Endothelial cell of umbilical vein (primary cell): ENCODE results near the gene WFDC6. TPM values are rescaled to one million over a fixed set of nuclear protein-coding genes. Genes with fewer than 3 reads are reported as not detected.

ENCODE experiments used
- BruUV-seq: library from RNA; stranded (reverse); fragments of 400-500 nt; replicated peaks from 2 replicates; lab custom pipeline; 2021; lab: Mats Ljungman, UMichigan
- CTCF ChIA-PET: fragments of 300-600, 350-600 bp; sonication (Branson Sonifier 250); formaldehyde crosslinking; loops from one replicate; lab custom pipeline; 2021; ENCODE audit warnings: antibody characterized with exemption, inconsistent platforms; lab: Charles Lee
- POLR2A ChIA-PET: fragments of 300-600, 350-600 bp; sonication (Branson Sonifier 250); formaldehyde crosslinking; loops from one replicate; lab custom pipeline; 2021; ENCODE audit warnings: antibody characterized with exemption, inconsistent platforms; lab: Charles Lee
- DNase-seq: peaks from one replicate; pipeline ENCODE4 v3.0.0-alpha.2; 2011; ENCODE audit warnings: low read depth, low spot score
- FAIRE-seq: peaks from 2 replicates; lab custom pipeline; 2011; peaks lifted over from hg19 to GRCh38; lab: Jason Lieb, UNC
- H2AFZ ChIP-seq: 2 replicates; pipeline ENCODE4 v1.6.0; 2012; ENCODE audit warnings: low read depth, low read length, control low read depth, inconsistent platforms
- H3K27ac ChIP-seq: 2 replicates; pipeline ENCODE4 v1.5.1; 2011; ENCODE audit warnings: low read depth, mild to moderate bottlenecking, control low read depth, low read length, moderate library complexity; ENCODE audit not compliant: insufficient read depth
- H3K27me3 ChIP-seq, 2 experiments: 2 replicates each; pipeline versions ENCODE4 v1.6.0 to v1.6.1; 2011; ENCODE audit warnings: low read length in 2 of 2, mixed read lengths in 1 of 2; ENCODE audit not compliant: control insufficient read depth in 2 of 2, insufficient read depth in 2 of 2
- H3K36me3 ChIP-seq, 2 experiments: 2 replicates in 1 of 2; 3 replicates in 1 of 2; pipeline ENCODE4 v1.5.1; 2011; ENCODE audit warnings: low read length in 2 of 2, mild to moderate bottlenecking in 1 of 2, moderate library complexity in 1 of 2; ENCODE audit not compliant: control insufficient read depth in 2 of 2, insufficient read depth in 2 of 2; ENCODE audit errors: extremely low read depth in 1 of 2
- H3K4me1 ChIP-seq: 3 replicates; pipeline ENCODE4 v1.5.1; 2011; ENCODE audit warnings: mild to moderate bottlenecking, low read length; ENCODE audit not compliant: control insufficient read depth, insufficient read depth; ENCODE audit errors: extremely low read depth
- H3K4me2 ChIP-seq: 2 replicates; pipeline ENCODE4 v1.6.1; 2011; ENCODE audit warnings: low read length, control low read depth, mixed read lengths; ENCODE audit not compliant: insufficient read depth
- H3K4me3 ChIP-seq, 3 experiments: fragments of 200-600 bp in 1 of 3; sonication (generic), shearing (Covaris generic) in 1 of 3; replicated peaks in 1 of 3; 2 replicates each; pipeline ENCODE4 v1.5.1; 2011 to 2016; ENCODE audit warnings: control low read depth in 3 of 3, low read length in 3 of 3, mild to moderate bottlenecking in 2 of 3, inconsistent platforms in 1 of 3, low read depth in 1 of 3, moderate library complexity in 1 of 3; ENCODE audit not compliant: insufficient read depth in 1 of 3
- H3K79me2 ChIP-seq: 2 replicates; pipeline ENCODE4 v1.6.0; 2012; ENCODE audit warnings: low read length, inconsistent platforms; ENCODE audit not compliant: control insufficient read depth, insufficient read depth
- H3K9ac ChIP-seq: replicated peaks from 2 replicates; pipeline ENCODE3; 2011; ENCODE audit warnings: low read length, control low read depth; ENCODE audit not compliant: insufficient read depth; ENCODE audit errors: extremely low read depth
- H3K9me1 ChIP-seq: replicated peaks from 3 replicates; pipeline ENCODE4 v1.6.0; 2011; ENCODE audit warnings: mild to moderate bottlenecking, low read length; ENCODE audit not compliant: control insufficient read depth, insufficient read depth; ENCODE audit errors: extremely low read depth
- H3K9me3 ChIP-seq: replicated peaks from 2 replicates; pipeline ENCODE4 v1.5.1; 2012; ENCODE audit warnings: low read length, inconsistent platforms; ENCODE audit not compliant: control insufficient read depth, insufficient read depth
- H4K20me1 ChIP-seq: replicated peaks from 2 replicates; pipeline ENCODE3; 2011; ENCODE audit warnings: mild to moderate bottlenecking, low read length; ENCODE audit not compliant: control insufficient read depth, insufficient read depth; ENCODE audit errors: extremely low read depth
- CTCF ChIP-seq, 2 donors: IDR thresholded peaks; 1 replicate in 1 of 2; 2 replicates in 1 of 2; pipeline ENCODE4 v1.5.1; 2011; ENCODE audit warnings: low read length in 2 of 2, mild to moderate bottlenecking in 2 of 2, moderate library complexity in 2 of 2, control low read depth in 1 of 2, inconsistent platforms in 1 of 2, low read depth in 1 of 2; ENCODE audit not compliant: insufficient read depth in 1 of 2; ENCODE audit errors: extremely low read depth in 1 of 2
- EZH2 ChIP-seq: IDR thresholded peaks from 2 replicates; pipeline ENCODE4 v1.6.1; 2012; ENCODE audit warnings: borderline replicate concordance, low read depth, mild to moderate bottlenecking, moderate library complexity, low read length, inconsistent platforms; ENCODE audit not compliant: severe bottlenecking
- FOS ChIP-seq: IDR thresholded peaks from 2 replicates; pipeline ENCODE4 v1.6.1; 2011; ENCODE audit warnings: mild to moderate bottlenecking, low read length, moderate library complexity, borderline replicate concordance; ENCODE audit not compliant: insufficient read depth
- GATA2 ChIP-seq: IDR thresholded peaks from 2 replicates; pipeline ENCODE4 v1.7.0; 2011; ENCODE audit warnings: low read depth, mild to moderate bottlenecking, moderate library complexity, mixed read lengths, low read length; ENCODE audit not compliant: insufficient read length, insufficient read depth
- JUN ChIP-seq: IDR thresholded peaks from 2 replicates; pipeline ENCODE4 v1.6.1; 2011; ENCODE audit warnings: borderline replicate concordance, low read depth; ENCODE audit not compliant: insufficient read length, insufficient read depth
- MAX ChIP-seq: IDR thresholded peaks from 2 replicates; pipeline ENCODE4 v1.6.1; 2011; ENCODE audit not compliant: insufficient read depth, insufficient read length
- MYC ChIP-seq: IDR thresholded peaks from one replicate; pipeline ENCODE4 v1.6.1; 2011; ENCODE audit warnings: mild to moderate bottlenecking, low read depth, low read length
- POLR2A ChIP-seq: IDR thresholded peaks from 2 replicates; pipeline ENCODE4 v1.6.1; 2012; ENCODE audit warnings: low read depth, mild to moderate bottlenecking, control low read depth, low read length
- POLR2AphosphoS5 ChIP-seq: IDR thresholded peaks from 2 replicates; pipeline ENCODE4 v1.6.1; 2012; ENCODE audit warnings: low read depth, mild to moderate bottlenecking, control low read depth, low read length, moderate library complexity; ENCODE audit not compliant: insufficient read depth
- dilution Hi-C: fragments of 300-500 bp; cut with MboI; formaldehyde crosslinking; loops from one replicate; pipeline ENCODE4 v1.15.0; 2019; ENCODE audit warnings: low sequenced_read_pairs; ENCODE audit not compliant: extremely low pct_ligation_motif_present
- intact Hi-C: fragments of 100-400 bp; cut with micrococcal nuclease; formaldehyde crosslinking; loops from one replicate; pipeline ENCODE4 v1.10.0; 2022
- polyA plus RNA-seq, 4 experiments: library from polyadenylated mRNA; depleted of rRNA in 3 of 4; stranded (reverse) in 3 of 4; unstranded in 1 of 4; fragments of >200 nt; gene quantifications; 2 replicates each; pipeline versions ENCODE4 v1.2.1 to v1.2.3, GENCODE V29; 2011 to 2012; ENCODE audit warnings: missing spikeins in 1 of 4
- total RNA-seq: library from RNA; stranded (reverse); gene quantifications from 2 replicates; pipeline ENCODE4 v1.2.3, GENCODE V29; 2021

Gene WFDC6
- total and polyA plus RNA-seq, 2 donors (not counting 3 experiments of a cell fraction or from before 2014, with no cell fraction given) = not detected

GRCh38 chr20:45508068-45508886 is 31.0 kb downstream of the WFDC6 start:
- dilution Hi-C loops = no loop called here
- no peak overlapping the region for H3K27ac ChIP-seq
- H3K4me3 ChIP-seq = no peak overlapping the region
- H4K20me1 ChIP-seq = no peaks in the 10 kb centered on the region
- no peaks in the 10 kb centered on the region for H3K36me3 ChIP-seq
- H2AFZ ChIP-seq = no peak overlapping the region
- H3K79me2 ChIP-seq = no peaks in the 10 kb centered on the region
- no peak for TF ChIP-seq EZH2
- TF ChIP-seq MYC = no peak
- no peak for TF ChIP-seq POLR2AphosphoS5
- TF ChIP-seq POLR2A = no peak
- TF ChIP-seq CTCF (IDR thresholded peaks at IDR 0.05; ENCODE audit: extremely low read depth in 1 of 2, insufficient read depth in 1 of 2, low read depth in 1 of 2, low read length in 2 of 2) = no peak
- TF ChIP-seq FOS = no peak
- TF ChIP-seq GATA2 = no peak
- no peak for TF ChIP-seq MAX
- no peak for TF ChIP-seq JUN
- H3K27me3 ChIP-seq = no peaks in the 10 kb centered on the region
- H3K9me3 ChIP-seq = no peaks in the 10 kb centered on the region
- ChIA-PET POLR2A (no interaction called here), CTCF (no interaction called here)
- H3K9ac ChIP-seq = no peak overlapping the region
- no peak overlapping the region for H3K4me2 ChIP-seq
- H3K4me1 ChIP-seq = no peaks in the 10 kb centered on the region
- intact Hi-C loops = no loop called here
- FAIRE-seq = no peak
- no peaks in the 10 kb centered on the region for H3K9me1 ChIP-seq
- no peak for DNase-seq
- BruUV-seq = no TSS peak
